GM12878 (cell line): ENCODE measurements around the gene STK10. TPM values are rescaled to one million over a fixed set of nuclear protein-coding genes. Genes with fewer than 3 reads are reported as not detected.

Source experiments
- ATAC-seq: fragments of 200-7000 bp; cut with Tn5 transposase; 3 replicates; pipeline ENCODE4 v1.9.1; 2020; ENCODE audit warnings: mild to moderate bottlenecking, moderate library complexity
- BruUV-seq: library from RNA; stranded (reverse); fragments of 400-500 nt; replicated peaks from 2 replicates; lab custom pipeline; 2021; lab: Mats Ljungman, UMichigan
- CTCF ChIA-PET: fragments of 300-600 bp; sonication (Branson Sonifier 250); formaldehyde crosslinking; extraction: SDS; loops from one replicate; lab custom pipeline; 2021; ENCODE audit warnings: inconsistent platforms; lab: Yijun Ruan, JAX
- POLR2A ChIA-PET: fragments of 350-600 bp; formaldehyde crosslinking; extraction: SDS; loops from one replicate; lab custom pipeline; 2021; ENCODE audit warnings: inconsistent platforms; lab: Charles Lee
- RAD21 ChIA-PET: fragments of 300-600 bp; sonication (Branson Sonifier 250); formaldehyde crosslinking; loops from one replicate; lab custom pipeline; 2023; ENCODE audit warnings: antibody characterized with exemption; ENCODE audit not compliant: unreplicated experiment; lab: Charles Lee
- SMC1A ChIA-PET: fragments of 300-600 bp; sonication (Branson Sonifier 250); formaldehyde crosslinking; loops from one replicate; lab custom pipeline; 2023; ENCODE audit not compliant: unreplicated experiment, uncharacterized antibody; lab: Charles Lee
- DNase-seq: peaks from one replicate; pipeline ENCODE4 v3.0.0-alpha.2; 2011; ENCODE audit warnings: low read depth, low spot score
- FAIRE-seq: peaks from 3 replicates; lab custom pipeline; 2011; peaks lifted over from hg19 to GRCh38; lab: Jason Lieb, UNC
- H2AFZ ChIP-seq: 2 replicates; pipeline ENCODE4 v1.6.0; 2011; ENCODE audit warnings: low read depth, low read length, control low read depth; ENCODE audit not compliant: control insufficient read depth
- H3K27ac ChIP-seq: 2 replicates; pipeline ENCODE4 v1.5.1; 2011; ENCODE audit warnings: control low read depth; ENCODE audit not compliant: control insufficient read depth, insufficient read depth
- H3K27me3 ChIP-seq, 2 experiments: replicated peaks in 1 of 2; 2 replicates each; pipeline versions ENCODE4 v1.6.0 to v1.6.1; 2011; ENCODE audit warnings: low read length in 1 of 2; ENCODE audit not compliant: control insufficient read depth in 2 of 2, insufficient read depth in 2 of 2
- H3K36me3 ChIP-seq, 2 experiments: 2 replicates each; pipeline ENCODE4 v1.5.1; 2011; ENCODE audit warnings: low read length in 1 of 2; ENCODE audit not compliant: control insufficient read depth in 2 of 2, insufficient read depth in 2 of 2
- H3K4me1 ChIP-seq: 2 replicates; pipeline ENCODE4 v1.6.1; 2011; ENCODE audit warnings: mild to moderate bottlenecking, low read length, moderate library complexity, mixed read lengths; ENCODE audit not compliant: control insufficient read depth, insufficient read depth
- H3K4me2 ChIP-seq: 2 replicates; pipeline ENCODE4 v1.6.0; 2011; ENCODE audit warnings: control low read depth; ENCODE audit not compliant: control insufficient read depth, insufficient read depth
- H3K4me3 ChIP-seq: fragments of 200-600 bp; sonication (generic); 2 replicates; pipeline ENCODE4 v1.5.1; 2016
- H3K79me2 ChIP-seq: 2 replicates; pipeline ENCODE4 v1.6.0; 2011; ENCODE audit warnings: low read length; ENCODE audit not compliant: control insufficient read depth, insufficient read depth
- H3K9ac ChIP-seq: 2 replicates; pipeline ENCODE4 v1.8.0; 2011; ENCODE audit warnings: low read length, control low read depth, mixed read lengths; ENCODE audit not compliant: control insufficient read depth, insufficient read depth
- H3K9me3 ChIP-seq: replicated peaks from 3 replicates; pipeline ENCODE4 v1.5.1; 2011; ENCODE audit warnings: mild to moderate bottlenecking, low read length; ENCODE audit not compliant: control insufficient read depth, insufficient read depth
- H4K20me1 ChIP-seq: 2 replicates; pipeline ENCODE4 v1.6.0; 2011; ENCODE audit not compliant: control insufficient read depth, insufficient read depth
- HDGF ChIP-seq: fragments of 450-650 bp; IDR thresholded peaks from 2 replicates; pipeline ENCODE4 v1.6.1; 2016; ENCODE audit warnings: antibody characterized with exemption
- MAX ChIP-seq: IDR thresholded peaks from 2 replicates; pipeline ENCODE4 v1.6.1; 2012; ENCODE audit warnings: low read depth, low read length, improper control_type of control experiment
- MYC ChIP-seq: IDR thresholded peaks from 2 replicates; pipeline ENCODE4 v1.6.1; 2011; ENCODE audit warnings: mild to moderate bottlenecking, low read length, moderate library complexity, inconsistent platforms; ENCODE audit not compliant: insufficient read depth, insufficient replicate concordance, insufficient read length, severe bottlenecking
- SIX5 ChIP-seq: IDR thresholded peaks from 2 replicates; pipeline ENCODE4 v1.6.1; 2011; ENCODE audit warnings: mild to moderate bottlenecking, low read depth, low read length, moderate library complexity; ENCODE audit not compliant: severe bottlenecking
- SKIL ChIP-seq: fragments of 450-650 bp; IDR thresholded peaks from 2 replicates; pipeline ENCODE4 v1.6.1; 2017; ENCODE audit warnings: mild to moderate bottlenecking, low read depth, inconsistent platforms; ENCODE audit not compliant: poor library complexity, severe bottlenecking
- SPI1 ChIP-seq: IDR thresholded peaks from 2 replicates; pipeline ENCODE4 v1.6.1; 2011; ENCODE audit warnings: low read depth, mild to moderate bottlenecking, low read length, moderate library complexity, borderline replicate concordance; ENCODE audit not compliant: insufficient read depth
- ZBTB33 ChIP-seq: fragments of 450-650 bp; IDR thresholded peaks from 2 replicates; pipeline ENCODE4 v1.6.1; 2017; ENCODE audit warnings: mild to moderate bottlenecking
- WGBS: methylation state at CpG from one replicate; pipeline ENCODE4 v1.1.6; 2016; ENCODE audit warnings: low lambda C conversion rate; ENCODE audit not compliant: insufficient replicate concordance, insufficient coverage; ENCODE audit errors: missing lambda C conversion rate; 5-methylcytosine and 5-hydroxymethylcytosine counted together
- in situ Hi-C: fragments of 300-500 bp; cut with MboI; formaldehyde crosslinking; loops from 9 replicates; pipeline ENCODE4 v1.14.3; 2018; ENCODE audit warnings: mixed read lengths
- intact Hi-C: fragments of 100-400 bp; cut with micrococcal nuclease; formaldehyde crosslinking; loops from one replicate; pipeline ENCODE4 v1.14.2; 2022; ENCODE audit not compliant: unreplicated experiment
- polyA plus RNA-seq, 11 experiments: library from polyadenylated mRNA; depleted of rRNA in 4 of 11; unstranded in 6 of 11; stranded (reverse) in 5 of 11; fragments of >200 nt; fragmentation: Nextera tagmentation in 4 of 11; fragmentation: Illumina TruSeq in 1 of 11; extraction: Ambion mirVana in 4 of 11; extraction: Trizol in 1 of 11; gene quantifications; 1 replicate in 1 of 11; 2 replicates in 10 of 11; pipeline versions ENCODE4 v1.2.1 to v1.2.3, GENCODE V29; 2011 to 2016; ENCODE audit warnings: inconsistent platforms in 2 of 11, missing spikeins in 2 of 11, low read depth in 1 of 11
- total RNA-seq, 4 experiments: library from RNA; depleted of rRNA in 3 of 4; stranded (reverse); fragments of >200 nt in 3 of 4; fragmentation: Illumina TruSeq in 1 of 4; extraction: Trizol in 1 of 4; gene quantifications; 2 replicates each; pipeline versions ENCODE4 v1.2.1 to v1.2.3, GENCODE V29; 2013 to 2021

The STK10 gene
- total and polyA plus RNA-seq, 10 of the 15 experiments (the other 5 are each of a cell fraction or from before 2014, with no cell fraction given), result 14.2 to 96.4 (median 50.6) TPM

GRCh38 chr5:172200476-172200875 is 12.5 kb upstream of the STK10 start:
- H3K9ac ChIP-seq, result no peak overlapping the region
- no peak overlapping the region for H2AFZ ChIP-seq
- DNase-seq (no peak), ATAC-seq (no peak), FAIRE-seq (peak; percentile 18)
- CTCF ChIA-PET, result interaction anchor here (2.9 kb wide), 1 partner anchor 11 kb away, joined by 14 read pairs; the partner anchor contains the start of gene STK10
- RAD21 ChIA-PET, result interaction anchor here (0.7 kb wide), 1 partner anchor 81 kb away, joined by 4 read pairs; no protein-coding TSS in a partner anchor
- intact Hi-C loops, result no loop called here
- no peaks in the 10 kb centered on the region for H3K79me2 ChIP-seq
- H3K4me3 ChIP-seq, result no peak overlapping the region
- SMC1A ChIA-PET, result no interaction called here
- WGBS, result 66% methylated on average over 6 of the region's 6 CpGs
- H3K4me1 ChIP-seq, result no peaks in the 10 kb centered on the region; the same call in 1 of the 2 replicates
- TF ChIP-seq MYC (no peak), ZBTB33 (no peak), SKIL (no peak), SIX5 (no peak), SPI1 (peak; percentile 61; the same call in 1 of the 2 replicates), HDGF (no peak), MAX (no peak)
- TF ChIP-seq, all 136 proteins: peak for 1
- Histone ChIP-seq H4K20me1 (no peaks in the 10 kb centered on the region), H3K27ac (no peak overlapping the region), H3K4me2 (no peak overlapping the region), H3K27me3 (no peaks in the 10 kb centered on the region), H3K9me3 (no peaks in the 10 kb centered on the region; the same call in 2 of the 3 replicates), H3K36me3 (no peaks in the 10 kb centered on the region)
- in situ Hi-C loops, result no loop called here
- BruUV-seq, result no TSS peak
- POLR2A ChIA-PET, result no interaction called here
